SHP77 (cell line): ENCODE measurements around the gene STAG1.
"Not testable (repeated sequence)": the region's sequence is repeated elsewhere in the genome, so short reads cannot be mapped to it uniquely, and the experiment has no call there.

Source experiments
- DNase-seq, 2 experiments: peaks; one replicate each; lab custom pipeline; 2025; lab: John Stamatoyannopoulos, UW

The STAG1 gene

DNA sequence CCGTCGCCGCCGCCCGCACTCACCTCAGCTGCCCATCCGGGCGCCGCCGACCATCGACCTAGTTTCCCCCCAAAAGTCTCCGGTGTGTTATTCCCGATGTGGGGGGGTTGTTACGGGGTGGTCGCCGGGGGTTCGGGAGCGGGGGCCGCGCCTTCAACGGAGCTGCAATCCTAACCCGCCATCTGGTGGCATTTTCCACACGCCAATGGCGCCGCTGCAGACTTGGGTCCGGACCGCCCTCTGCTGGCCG is at the start of gene STAG1:
STAG1 (minus strand) TSS at position 207 of the 250 bp plus-strand sequence. CDS start 121,480 bp downstream, outside the sequence.
- no peak for DNase-seq

DNA sequence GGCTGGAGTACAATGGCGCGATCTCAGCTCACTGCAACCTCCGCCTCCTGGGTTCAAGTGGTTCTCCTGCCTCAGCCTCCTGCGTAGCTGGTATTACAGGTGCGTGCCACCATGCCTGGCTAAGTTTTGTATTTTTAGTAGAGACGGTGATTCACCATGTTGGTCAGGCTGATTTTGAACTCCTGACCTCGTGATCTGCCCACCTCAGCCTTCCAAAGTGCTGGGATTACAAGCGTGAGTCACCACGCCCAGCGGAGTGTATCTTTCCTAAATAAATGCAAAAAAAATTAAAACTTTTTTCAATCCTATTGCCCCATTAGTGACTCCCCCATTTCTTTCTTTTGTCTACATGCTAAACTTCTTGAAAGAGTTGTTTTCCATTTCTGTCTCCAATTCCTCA is 49.0 kb upstream of the STAG1 start:
- DNase-seq = not testable (repeated sequence)

DNA sequence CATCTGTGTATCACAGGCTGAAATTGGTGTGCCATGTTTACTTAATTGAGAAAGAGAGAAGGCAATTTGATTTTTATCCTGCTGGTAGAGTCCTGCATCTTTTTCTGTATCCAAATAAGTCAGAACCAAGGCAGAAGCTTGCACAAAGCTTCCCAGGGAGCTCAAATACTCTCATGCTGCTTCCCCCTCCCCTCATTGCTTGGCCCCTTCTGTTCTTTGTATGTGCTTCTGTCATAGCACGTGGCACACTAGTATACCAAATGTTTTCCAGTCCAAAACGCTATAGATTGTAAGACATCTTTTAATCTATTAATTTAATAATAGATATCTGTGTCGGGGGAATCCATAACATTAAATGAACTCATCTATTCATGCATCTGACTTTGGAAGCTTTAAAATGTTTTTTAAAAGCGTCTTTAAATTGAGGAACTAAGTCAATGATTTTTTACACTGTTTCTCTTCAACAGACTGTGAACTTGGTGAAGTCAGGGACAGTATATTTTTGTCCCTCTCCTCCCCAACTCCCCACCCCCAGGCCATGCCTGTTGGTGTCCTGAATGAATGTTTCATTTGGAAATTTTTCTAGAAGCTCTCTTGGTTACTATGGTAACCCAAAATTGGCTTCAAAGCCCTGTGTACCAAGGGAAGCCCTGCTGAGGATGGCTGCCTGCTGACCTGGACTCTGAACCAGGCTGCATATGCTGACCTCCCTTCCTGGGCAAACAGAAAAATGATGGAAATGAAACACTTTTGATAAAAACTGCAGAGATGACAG is 40.6 kb upstream of the STAG1 start:
- no peak for DNase-seq

DNA sequence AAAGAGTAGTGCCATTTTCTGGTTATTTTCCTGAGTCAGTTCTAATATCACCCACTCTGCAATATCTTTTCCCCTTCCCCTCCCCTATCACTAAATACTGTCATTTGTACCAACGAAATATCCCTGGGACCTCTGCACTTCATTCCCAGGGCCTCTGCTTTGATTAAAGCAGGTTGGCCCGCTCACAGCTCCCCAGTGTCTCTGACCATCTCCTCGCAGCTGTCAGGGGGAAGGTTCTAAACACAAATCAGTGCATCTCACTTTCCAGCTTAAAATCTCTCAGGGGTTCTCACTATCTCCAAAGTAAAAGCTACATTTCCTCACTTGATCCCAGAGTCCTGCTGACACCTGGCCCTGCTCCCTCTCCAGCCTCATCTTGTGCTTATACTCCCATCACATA is 38.6 kb upstream of the STAG1 start:
- no peak for DNase-seq

DNA sequence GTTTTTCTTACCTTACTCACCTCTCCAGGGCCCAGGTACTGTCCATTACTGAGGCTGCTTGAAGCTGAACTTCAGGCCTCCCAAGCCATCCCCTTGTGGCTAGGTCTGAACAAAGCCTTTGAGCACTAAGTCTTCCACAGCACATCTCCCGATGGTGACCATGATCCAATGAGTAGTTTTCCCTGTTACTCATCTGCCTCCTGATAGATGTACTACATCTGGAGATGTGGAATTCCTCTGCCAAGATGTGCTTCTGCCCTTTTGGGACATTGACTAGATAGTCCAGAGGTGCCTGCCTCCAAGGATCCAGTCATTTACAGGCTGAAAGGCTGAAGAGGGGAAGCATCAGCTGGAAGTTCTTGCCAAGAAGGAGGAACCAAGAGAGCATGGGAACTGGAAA is 37.8 kb upstream of the STAG1 start:
- DNase-seq = no peak

DNA sequence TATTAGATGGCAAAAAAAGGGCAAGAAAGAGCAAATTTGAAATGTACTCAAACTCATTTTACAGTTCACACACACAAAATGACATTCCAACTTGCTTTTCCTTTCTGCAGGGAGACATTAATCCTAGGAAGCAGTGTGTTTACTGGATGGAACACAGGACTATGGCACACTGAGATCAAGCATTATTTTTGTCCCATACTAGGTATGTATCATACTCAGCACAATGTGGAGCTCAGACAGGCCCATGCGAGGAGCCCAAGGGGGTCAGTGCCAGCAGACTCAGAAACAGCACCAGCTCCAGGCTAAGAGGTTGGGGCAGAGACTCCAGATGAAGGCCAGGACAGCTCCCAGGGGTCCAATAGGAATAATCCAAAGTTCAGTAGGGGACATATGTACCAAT is 36.0 kb upstream of the STAG1 start:
- no peak for DNase-seq

DNA sequence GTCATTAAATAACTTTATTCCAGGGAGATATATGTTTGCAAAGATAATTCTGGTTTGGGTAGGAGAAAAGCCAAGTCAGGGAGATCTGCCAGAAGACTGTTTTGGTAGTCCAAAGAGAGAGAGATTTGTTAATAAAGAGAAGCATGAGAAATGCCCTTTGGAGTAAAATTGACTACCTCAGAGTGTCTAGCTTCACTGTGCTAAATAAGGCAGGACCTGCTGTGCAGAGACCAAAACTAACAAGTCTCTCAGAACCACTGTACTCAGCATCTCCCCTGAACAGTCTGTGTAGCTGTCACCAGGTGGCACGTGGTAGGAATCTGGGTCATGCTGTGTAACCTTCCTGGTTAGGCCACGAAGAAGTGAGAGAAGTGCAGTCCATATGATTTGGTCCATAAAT is 35.2 kb upstream of the STAG1 start:
- DNase-seq = no peak

DNA sequence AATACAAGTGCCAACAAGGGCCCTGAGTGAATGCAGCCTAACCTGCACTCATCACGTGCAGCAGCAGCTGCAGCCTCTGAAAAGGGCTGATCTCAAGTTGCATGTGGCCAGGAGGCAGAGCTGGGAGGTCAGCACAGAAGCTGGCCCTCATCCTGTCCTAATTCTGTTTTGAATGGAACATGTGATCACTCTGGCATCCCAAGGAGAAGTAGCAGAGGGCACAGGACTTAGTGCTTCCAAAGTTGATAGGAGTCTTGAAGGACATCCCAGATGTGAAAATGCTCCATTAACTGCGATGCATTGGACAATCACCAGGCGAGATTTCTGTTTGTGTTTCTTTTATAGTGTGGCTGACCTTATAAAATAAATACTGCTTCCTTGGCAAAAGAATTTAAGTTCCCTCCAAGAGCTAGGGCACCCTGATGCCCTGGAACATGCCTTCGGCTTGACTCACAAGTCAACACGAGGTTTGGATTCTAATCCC is 31.6 kb upstream of the STAG1 start:
- DNase-seq = no peak

DNA sequence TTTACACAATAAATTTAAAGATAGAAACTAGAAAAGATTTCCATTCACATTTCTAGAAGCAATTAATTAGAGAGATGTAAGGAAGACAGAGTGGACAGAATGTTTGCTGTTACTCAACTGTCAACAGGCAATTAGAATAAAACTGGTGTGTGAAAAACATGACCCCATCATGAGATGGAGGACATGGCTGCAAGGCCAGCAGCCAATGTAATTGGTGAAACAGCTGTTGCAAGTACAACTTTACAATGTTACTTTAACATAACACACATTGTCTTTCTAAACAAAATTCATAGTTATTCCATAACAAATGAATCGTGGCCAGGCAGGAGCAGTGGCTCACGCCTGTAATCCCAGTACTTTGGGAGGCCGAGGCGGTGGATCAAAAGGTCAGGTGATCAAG is 28.6 kb upstream of the STAG1 start:
- DNase-seq = no peak

DNA sequence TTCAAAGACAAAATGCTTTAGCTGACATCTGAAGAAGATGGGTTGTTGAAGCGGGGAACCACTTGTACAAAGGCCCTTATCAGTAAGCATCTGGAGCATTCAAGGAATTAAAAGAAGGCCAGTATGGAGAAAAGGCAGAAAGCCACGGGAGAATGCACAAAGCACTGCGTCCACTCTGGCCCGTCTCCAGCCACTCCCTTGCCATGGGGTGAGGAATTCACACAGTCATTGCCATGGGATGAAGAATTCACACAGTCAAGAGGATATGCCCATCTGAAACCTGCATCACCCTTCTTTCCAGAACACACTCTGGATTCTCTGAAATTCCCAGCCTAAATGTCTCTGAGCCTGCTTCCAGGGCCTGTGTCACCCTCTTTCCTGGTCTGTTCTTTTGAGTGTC is 26.7 kb upstream of the STAG1 start:
- no peak for DNase-seq

DNA sequence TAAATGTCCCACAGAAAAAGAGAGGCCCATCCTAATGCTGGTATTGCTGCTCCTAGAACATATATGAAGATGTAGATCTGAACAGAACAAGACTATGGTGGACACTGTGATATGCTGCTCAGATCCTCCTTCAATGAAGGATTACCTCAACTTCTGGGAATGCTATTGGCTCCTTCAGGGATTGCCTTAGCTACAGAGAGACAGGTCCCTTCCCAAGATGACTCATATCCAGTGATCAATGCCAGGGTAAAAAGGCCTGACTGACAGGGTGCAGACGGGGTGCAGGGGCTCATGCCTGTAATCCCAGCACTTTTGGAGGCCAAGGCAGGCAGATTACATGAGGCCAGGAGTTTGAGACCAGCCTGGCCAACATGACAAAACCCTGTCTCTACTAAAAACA is 20.5 kb upstream of the STAG1 start:
- no peak for DNase-seq

DNA sequence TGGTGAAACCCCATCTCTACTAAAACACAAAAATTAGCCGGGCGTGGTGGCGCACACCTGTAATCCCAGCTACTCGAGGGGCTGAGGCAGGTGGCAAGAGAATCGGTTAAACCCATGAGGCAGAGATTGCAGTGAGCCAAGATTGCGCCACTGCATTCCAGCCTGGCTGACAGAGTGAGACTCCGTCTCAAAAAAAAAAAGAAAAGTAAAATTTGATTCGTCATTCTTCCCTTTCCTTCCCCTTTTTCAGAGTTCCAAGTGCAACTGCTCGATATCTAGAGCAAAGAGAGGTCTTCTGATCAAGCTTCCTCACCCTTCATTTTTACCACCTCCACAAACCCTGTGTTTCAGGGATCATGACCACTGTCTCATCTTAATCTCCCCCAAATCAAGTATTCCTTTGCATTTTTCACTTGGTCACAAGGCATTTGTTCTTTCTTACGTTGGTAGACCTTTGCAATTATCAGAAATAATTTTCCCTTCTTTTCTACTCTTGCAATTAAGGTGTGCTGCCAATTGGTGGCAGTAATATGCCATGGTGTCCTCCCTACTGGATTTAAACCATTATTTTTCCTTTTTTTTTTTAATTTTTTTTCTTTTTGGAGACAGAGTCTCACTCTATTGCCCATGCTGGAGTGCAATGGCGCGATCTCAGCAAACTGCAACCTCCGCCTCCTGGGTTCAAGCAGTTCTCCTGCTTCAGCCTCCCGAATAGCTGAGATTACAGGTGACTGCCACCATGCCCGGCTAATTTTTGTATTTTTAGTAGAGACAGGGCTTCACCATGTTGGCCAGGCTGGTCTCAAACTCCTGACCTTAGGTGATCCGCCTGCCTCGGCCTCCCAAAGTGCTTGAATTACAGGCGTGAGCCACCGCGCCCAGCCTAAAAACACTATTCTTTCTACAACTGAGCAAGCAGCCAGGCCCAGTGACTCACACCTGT is 6.3 kb upstream of the STAG1 start:
- not testable (repeated sequence) for DNase-seq

DNA sequence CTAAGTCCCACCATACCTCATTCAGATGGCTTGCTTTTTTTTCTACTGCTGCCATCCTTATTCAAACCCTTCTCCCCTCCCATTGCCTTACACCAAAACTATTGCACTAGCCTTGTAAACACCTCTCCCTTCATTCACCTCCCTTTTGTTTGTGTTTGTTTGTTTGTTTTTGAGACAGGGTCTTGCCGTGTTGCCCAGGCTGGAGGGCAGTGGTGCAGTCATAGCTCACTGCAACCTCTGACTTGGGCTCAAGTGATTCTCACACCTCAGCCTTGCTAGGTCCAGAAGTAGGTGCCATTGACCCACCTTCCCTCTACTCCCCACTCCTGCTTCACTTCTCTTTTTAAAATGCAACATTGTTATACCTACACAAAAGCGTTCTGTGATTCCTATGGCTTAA is 3.0 kb upstream of the STAG1 start:
- DNase-seq = no peak

DNA sequence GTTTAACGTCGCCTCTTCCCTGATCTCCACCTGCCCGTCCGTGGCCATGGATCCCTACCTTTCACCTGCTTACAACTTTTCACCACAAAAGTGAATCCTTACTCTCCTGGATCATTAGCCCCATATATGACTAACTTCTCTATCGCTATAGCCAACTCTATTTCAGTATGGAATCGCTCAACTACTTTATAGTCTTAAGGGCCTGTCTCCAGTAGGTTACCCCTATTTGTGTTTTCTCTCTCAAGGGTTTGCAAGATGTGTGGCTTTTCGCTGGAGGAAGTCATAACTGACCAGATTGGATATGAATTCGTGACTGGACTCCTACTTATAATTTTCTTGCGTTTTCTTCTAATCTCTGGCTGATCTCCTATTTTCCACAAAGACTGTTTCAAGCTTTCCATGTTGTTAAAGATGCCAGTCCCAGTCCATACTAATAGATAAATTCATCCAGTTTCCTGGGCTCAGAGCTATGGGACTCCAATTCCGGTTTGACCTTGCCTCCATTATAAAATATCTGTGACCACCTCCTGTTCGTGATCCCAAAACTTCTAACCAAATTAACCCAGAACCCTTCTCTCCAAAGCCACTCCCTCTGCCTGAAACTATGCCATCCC is 1.3 kb upstream of the STAG1 start:
- no peak for DNase-seq

DNA sequence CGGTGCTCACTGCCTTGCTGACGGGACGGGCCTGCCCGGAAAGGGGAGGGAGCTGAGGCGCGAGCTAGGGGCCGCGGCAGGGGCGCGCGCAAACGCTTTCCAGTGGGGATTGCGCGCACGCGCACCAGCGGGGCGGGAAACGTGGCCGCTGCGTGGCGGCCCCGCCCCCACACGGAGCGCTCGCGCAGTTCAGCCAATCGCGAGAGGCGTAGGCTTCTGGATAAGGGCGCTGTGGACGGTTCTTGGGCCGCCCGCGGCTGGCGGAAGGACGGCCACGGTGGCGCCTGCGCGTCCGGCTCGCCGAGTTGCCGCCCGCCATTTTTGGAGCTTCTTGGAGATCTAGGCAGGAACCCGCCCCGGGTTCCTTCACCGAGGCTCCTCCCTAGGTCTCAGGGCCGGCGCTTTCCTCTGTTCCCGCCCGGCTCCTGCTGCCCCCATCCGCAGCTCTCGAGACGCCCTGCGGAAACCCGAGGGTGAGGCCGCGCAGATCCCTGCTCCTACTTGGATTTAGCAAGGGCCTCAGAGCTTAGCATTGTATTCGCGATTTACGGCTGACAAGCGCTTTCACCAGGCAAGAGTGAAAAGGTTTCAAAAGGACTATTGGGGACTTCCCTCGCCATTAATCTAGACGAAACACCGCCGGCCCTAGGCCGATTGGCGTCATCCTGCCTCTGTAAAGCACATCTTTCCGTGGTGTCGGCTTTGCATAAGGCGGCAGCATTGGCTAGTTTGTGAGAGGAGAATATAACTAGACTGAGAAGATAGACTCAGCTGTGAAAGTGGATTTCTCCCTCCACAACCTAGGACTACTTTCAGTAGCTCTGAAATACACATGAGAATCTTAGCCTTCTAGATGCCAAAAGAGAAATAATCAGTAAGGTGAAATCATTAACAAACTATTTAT is 496 bp upstream of the STAG1 start:
- DNase-seq = peak; percentile 94 to 95

DNA sequence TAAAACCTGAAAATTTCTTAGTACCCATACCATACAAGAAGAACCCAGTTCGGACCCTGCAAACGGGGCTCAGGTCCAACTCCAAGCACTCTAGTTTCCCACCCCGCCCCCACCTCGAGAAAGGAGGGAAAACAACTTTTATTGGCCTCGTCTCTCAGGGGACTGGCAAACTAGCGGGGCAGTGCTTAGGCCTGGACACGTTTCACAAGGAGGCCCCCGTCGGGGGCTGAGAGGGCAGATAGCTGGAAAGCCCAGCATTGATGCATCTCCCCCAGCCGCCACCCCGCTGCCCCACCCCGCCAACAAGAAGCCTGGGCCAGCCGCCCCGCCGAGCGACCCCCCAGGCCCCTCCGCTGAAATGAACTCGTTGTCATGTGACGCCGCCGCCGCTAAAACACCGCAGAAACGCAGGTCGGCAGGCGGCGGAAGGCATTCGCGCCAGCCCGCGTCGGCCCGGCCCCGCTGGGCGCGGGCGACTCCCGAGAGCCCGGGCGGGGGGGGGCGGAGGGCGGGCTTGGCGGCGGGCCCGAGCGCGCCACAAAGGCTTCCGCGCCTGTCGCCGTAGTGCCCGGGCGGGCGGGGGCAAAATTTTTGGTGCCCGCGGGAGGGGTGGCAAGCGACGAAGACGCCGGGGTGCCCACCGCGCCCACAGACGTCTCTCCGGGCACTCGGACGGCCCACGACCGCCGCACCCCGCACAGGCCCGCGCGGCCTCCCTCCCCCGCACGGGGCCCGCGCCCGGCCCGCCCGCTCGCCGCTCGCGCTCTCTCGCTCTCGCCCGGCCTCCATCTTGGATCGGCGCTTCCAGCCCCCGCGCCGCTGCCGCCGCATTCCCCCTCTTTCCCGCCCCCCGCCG is 634 bp downstream of the STAG1 start:
- DNase-seq = peak; percentile 57 to 87

DNA sequence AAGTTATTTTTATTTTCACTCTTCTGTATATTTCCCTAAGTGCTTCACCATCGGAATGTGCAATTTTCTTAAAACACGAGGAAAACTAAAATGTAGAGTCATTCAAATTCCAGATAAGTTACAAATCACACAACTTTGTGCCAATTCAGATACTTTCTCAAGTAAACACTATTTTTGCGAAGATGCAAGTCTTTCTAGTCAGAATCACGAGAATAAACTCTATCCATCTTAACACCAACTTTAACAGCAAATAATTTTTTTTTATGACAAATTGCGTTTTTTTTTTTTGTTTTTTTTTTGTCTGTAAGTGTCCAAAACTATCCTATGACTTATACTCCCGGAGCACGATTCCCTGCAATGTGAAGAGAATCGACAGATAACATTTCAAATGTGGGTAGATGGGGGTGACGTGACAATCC is 1.3 kb downstream of the STAG1 start:
- DNase-seq = no peak

DNA sequence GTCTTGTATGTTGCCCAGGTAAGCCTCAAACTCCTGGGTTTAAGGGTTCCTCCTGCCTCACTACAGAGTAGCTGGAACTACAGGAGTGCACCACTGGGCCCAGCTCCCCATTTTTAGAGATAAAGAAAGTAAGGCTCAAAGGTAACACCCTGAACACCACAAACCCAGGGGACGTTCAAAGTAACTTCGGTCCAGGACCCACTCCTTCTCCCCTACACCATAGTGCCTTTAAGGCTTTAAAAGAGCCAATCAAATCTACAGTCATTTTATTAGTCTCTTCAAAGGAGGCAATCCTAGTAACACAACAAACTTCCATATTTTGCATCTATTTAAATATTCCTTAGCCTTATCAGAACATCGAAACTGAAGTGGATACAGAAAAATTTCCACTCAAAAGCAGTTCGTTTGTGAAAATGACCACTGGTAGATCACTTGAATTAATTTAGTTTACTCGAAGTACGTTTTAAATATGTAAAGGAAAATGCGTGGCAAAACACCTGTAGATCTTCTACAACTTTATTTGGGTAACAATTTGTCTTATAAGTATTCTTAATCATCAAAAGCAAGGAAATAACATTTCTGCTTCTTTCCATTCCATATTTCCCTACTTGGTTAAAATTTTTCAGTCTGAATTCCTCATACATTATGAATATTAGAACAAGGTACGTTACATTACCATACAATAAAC is 1.8 kb downstream of the STAG1 start:
- DNase-seq = no peak

DNA sequence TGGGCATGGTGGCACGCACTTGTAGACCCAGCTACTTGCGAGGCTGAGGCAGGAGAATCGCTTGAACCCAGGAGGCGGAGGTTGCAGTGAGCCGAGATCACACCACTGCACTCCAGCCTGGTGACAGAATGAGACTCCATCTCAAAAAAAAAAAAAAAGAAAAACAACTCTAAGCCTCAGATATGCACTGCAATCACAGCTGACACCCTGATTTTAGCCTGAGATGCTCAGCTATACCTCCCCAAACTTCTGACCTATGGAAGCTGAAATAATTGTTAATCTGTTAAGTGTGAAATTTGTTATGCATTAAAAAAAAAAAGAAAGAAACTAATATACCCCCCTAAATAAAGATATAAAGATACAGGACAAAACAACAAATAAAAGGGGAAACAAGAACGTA is 2.6 kb downstream of the STAG1 start:
- not testable (repeated sequence) for DNase-seq

DNA sequence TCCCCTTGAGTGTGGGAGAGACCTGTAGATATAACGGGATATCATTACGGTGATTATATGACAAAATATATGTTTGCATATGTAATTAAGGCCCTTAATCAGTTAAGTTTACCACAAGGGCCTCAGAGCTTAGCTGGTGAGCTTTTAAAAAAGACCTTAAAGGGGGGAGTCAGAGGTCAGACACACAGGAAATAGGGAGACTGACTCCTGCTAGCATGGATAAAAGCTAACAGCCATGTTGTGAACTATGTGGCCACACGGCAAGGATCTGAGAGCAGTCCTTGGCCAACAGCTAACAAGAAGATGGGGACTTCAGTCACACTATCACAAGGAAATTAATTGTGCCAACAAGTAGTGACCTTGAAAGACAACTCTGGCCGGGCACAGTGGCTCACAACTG is 3.1 kb downstream of the STAG1 start:
- no peak for DNase-seq
